ENCODE results near the gene SULT2B1. TPM values are rescaled to one million over a fixed set of nuclear protein-coding genes. Genes with fewer than 3 reads are reported as not detected.

The SULT2B1 gene
- total RNA-seq, 1 experiment from 2014 or later, result not detected

DNA sequence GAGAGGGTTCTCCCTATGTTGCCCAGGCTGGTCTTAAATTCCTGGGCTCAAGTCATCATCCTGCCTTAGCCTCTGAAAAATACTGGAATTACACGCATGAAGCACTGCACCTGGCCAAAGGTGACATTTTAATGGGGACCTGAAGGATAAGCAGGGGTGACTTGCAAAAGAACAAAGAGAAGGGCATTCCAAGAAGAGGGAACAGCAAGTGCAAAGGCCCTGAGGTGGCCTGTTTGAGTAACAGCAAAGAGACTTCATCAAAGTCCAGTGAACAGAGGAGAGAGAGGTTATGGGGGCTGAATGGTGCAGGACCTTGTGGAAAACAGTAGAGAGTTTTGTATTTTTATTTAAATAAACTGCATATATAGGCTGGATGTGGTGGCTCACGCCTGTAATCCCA is 89.9 kb downstream of the SULT2B1 start:
- DNase-seq (ENCODE audit: low spot score), result no peak
- in situ Hi-C loops (cut with HindIII; ENCODE audit: low sequenced_read_pairs), result no loop called here

DNA sequence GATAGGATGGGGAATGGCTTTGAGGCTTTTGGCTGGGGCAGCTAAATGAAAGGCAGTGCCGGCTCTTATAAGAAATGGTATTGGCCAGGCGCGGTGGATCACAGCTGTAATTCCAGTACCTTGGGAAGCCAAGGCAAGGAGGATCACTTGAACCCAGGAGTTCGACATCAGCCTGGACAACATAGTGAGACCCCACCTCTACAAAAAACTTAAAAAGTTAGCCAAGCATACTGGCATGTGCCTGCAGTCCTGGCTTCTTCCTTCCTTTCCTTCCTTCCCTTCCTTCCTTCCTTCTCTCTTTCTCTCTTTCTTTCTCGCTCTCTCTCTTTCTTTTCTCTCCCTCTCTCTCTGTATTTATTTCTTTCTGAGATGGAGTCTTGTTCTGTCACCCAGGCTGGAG is 90.9 kb downstream of the SULT2B1 start:
- in situ Hi-C loops (cut with HindIII; ENCODE audit: low sequenced_read_pairs), result no loop called here

DNA sequence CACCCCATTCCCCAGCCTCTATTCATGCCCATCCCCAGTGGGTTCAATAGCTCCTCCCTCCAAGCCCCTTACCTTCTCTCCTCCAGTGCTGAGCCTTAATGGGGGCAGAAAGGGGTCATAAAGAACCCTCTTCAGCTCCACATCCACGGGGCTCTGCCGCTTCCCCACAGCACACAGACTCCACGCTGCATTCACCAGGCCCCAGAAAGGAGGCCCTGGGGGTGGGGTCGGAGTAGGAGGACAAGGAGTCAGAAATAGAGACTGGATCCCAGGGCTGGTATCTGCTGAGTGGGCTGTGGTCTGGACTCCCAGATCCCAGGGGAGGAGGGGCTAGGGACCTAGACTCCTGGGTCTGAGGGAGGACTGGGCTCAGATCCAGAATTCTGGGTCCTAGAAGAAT is 92.4 kb downstream of the SULT2B1 start:
- in situ Hi-C loops (cut with HindIII; ENCODE audit: low sequenced_read_pairs), result no loop called here
- DNase-seq (ENCODE audit: low spot score), result no peak

More for the DNA sequence above, 90.9 kb downstream of the SULT2B1 start:
- DNase-seq (ENCODE audit: low spot score), result no peak

DNA sequence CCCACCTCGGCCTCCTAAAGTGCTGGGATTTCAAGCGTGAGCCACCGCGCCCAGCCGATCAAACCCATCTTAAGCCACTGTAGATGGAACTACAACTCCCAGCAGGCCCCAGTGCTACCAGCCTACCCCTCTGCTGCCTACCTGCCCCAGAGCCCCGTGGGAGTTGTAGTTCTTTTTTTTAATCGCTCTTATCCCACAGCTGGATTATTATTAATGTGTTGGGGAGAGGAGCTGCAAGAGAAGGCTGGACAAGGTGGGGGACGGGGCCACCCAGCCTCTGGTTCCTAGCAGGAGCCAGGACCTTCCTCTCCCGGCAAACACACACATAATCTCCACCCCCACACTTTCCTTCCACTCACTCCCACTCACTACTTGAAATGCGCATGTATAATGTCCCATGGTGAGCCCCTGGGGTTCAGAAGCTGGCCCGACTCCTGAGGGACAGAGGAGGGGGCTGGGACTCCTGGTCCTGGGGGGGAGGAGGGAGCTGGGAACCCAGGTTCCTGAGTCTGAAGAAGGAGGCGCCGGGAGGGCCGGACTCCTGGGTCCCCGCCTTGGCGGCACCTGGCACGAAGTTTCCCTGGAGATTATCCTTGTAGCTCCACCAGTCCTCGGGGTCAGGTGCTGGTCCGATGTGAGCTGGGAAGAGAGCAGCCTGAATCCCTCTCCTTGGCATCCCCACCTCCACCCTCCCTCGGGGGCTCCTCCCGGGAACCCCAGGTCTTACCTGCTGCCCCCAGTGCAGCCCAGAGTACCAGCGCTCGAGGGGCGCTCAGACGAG is 93.1 kb downstream of the SULT2B1 start:
- DNase-seq (ENCODE audit: low spot score), result peak; percentile 94
- in situ Hi-C loops (cut with HindIII; ENCODE audit: low sequenced_read_pairs), result no loop called here

DNA sequence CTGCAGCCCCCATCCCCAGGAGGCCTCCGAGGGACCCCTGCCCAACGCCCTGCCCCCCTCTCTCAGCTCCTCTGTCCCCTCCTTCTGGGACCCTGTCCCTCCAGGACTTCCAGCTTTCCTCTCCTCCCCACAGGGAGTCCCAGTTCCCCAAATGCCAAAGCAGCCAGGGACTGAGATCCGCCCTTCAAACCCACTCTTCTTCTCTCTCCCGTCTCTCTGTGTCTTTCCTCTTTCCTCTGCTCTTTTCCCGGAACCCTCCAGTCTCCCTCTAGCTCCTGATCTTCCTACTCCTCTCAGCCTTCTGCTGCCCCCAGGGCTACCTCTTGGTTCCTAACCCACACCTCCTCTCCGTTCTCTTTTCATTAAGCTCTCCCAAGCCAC is 93.6 kb downstream of the SULT2B1 start:
- in situ Hi-C loops (cut with HindIII; ENCODE audit: low sequenced_read_pairs), result no loop called here
- no peak for DNase-seq (ENCODE audit: low spot score)

DNA sequence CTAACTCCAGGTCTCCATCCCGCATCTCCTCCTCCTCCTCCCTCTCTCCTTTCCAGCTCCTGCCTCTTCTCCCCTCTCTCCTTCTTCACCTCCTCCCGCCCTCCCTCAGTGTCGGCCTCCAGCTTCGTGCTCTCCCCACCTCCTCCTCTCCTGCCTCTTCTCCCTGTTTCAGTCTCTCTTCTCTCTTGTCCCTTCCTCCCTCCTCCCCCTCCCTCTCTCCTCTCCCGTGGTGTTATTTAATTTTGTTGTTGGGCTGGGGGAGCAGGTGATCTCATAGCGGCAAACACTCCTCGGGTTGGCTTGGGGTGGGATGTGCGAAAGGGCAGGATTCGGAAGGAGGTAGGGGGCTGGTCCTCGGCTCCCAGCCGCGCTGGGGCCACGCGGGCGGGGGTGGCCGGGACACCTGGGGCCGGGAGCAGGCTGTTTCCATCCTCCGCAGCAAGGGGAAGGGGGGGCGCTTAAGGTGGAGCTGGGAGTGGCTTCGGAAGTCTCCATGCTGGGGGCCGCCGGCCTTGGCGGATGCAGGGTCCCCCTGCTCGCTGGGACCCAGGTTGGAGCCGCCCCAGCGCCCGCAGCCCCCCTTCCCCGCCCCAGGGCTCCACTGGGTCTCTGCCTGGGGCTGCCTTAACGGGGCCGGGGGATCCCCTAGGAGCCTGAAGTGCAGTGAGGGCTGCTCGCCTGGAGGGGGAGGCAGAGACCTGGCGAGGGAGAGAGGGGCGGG is 94.2 kb downstream of the SULT2B1 start, which contains the start of gene CA11:
TSS of gene CA11 (minus strand) at position 187 of the 721 bp plus-strand sequence. CDS start 555 bp downstream, outside the sequence.
- in situ Hi-C loops (cut with HindIII; ENCODE audit: low sequenced_read_pairs), result no loop called here

DNA sequence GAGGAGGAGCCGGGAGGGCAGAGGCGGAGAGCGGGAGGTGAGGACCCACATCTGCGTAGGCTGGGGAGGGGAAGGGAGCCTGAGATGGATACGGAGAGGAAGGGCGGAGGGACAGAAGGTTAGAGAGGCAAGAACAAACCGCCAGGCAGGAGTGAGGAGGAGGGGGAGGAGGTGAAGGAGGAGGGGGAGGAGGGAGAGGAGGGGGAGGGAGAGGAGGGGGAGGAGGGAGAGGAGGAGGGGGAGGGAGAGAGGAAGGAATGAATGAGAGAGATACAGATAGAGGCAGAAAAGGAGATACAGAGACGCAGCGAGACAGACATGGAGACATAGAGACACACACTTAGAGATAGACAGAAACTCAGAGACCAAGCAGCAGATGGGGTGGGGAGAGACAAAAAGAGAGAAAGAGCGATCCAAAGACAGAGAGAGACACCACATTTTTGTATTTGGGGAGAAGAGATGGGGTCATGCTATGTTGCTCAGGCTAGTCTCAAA is 94.8 kb downstream of the SULT2B1 start:
- in situ Hi-C loops (cut with HindIII; ENCODE audit: low sequenced_read_pairs), result no loop called here
- no peak for DNase-seq (ENCODE audit: low spot score)

More for the DNA sequence above, 94.2 kb downstream of the SULT2B1 start, which contains the start of gene CA11:
- peak; percentile 96 for DNase-seq (ENCODE audit: low spot score)

DNA sequence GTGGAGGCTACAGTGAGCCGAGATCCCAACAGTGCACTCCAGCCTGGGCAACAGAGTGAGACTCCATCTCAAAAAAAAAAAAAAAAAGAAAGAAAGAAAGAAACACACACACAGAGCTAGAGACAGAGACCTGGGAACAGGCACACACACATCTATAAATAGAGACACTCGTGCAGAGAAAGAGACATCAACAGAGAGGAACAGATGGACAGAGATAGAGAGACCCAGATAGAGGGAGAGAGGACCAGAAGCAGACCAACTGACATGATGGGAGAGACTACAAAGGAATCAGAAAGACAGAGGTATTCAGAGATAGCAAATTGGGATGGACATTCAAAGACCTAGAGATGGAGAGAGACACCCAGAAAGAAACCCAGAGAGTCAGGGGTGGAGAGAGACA is 96.2 kb downstream of the SULT2B1 start:
- in situ Hi-C loops (cut with HindIII; ENCODE audit: low sequenced_read_pairs), result no loop called here

More for the DNA sequence above, 96.2 kb downstream of the SULT2B1 start:
- DNase-seq (ENCODE audit: low spot score), result peak; percentile 87

Other genes with a start within 250 kb of the SULT2B1 start
- 73.8 and 83.8 TPM in 2 replicates for gene EMP3, start 226.6 kb upstream of the SULT2B1 start, total RNA-seq (2014; rRNA removed; shearing (Covaris generic))
- gene TMEM143, start 188.2 kb upstream of the SULT2B1 start, total RNA-seq (2014; rRNA removed; shearing (Covaris generic)), result 7.4 and 9.8 TPM in 2 replicates
- not detected in 2 replicates for gene SYNGR4, start 187.8 kb upstream of the SULT2B1 start, total RNA-seq (2014; rRNA removed; shearing (Covaris generic))
- gene KDELR1, start 160.6 kb upstream of the SULT2B1 start, total RNA-seq (2014; rRNA removed; shearing (Covaris generic)), result 137 and 145 TPM in 2 replicates
- 5.4 and 6.1 TPM in 2 replicates for gene GRIN2D, start 158.5 kb upstream of the SULT2B1 start, total RNA-seq (2014; rRNA removed; shearing (Covaris generic))
- gene GRWD1, start 106.2 kb upstream of the SULT2B1 start, total RNA-seq (2014; rRNA removed; shearing (Covaris generic)), result 87.9 and 99.8 TPM in 2 replicates
- gene KCNJ14, start 96.6 kb upstream of the SULT2B1 start, total RNA-seq (2014; rRNA removed; shearing (Covaris generic)), result 0.31 TPM in 1 of 2 replicates, not detected in the other
- 87.4 and 107 TPM in 2 replicates for gene CYTH2, start 82.8 kb upstream of the SULT2B1 start, total RNA-seq (2014; rRNA removed; shearing (Covaris generic))
- gene LMTK3, start 40.3 kb upstream of the SULT2B1 start, total RNA-seq (2014; rRNA removed; shearing (Covaris generic)), result 8.1 and 12.5 TPM in 2 replicates
- 0.55 TPM in 1 of 2 replicates, not detected in the other for gene SPACA4, start 54.6 kb downstream of the SULT2B1 start, total RNA-seq (2014; rRNA removed; shearing (Covaris generic))
- gene FAM83E, start 62.9 kb downstream of the SULT2B1 start, total RNA-seq (2014; rRNA removed; shearing (Covaris generic)), result 0.34 TPM in 1 of 2 replicates, not detected in the other
- 3,072 and 3,826 TPM in 2 replicates for gene RPL18, start 67.0 kb downstream of the SULT2B1 start, total RNA-seq (2014; rRNA removed; shearing (Covaris generic))
- 16.5 and 45.7 TPM in 2 replicates for gene SPHK2, start 67.3 kb downstream of the SULT2B1 start, total RNA-seq (2014; rRNA removed; shearing (Covaris generic))
- gene DBP, start 85.2 kb downstream of the SULT2B1 start, total RNA-seq (2014; rRNA removed; shearing (Covaris generic)), result 25.5 and 40.0 TPM in 2 replicates
- gene CA11, start 94.0 kb downstream of the SULT2B1 start, total RNA-seq (2014; rRNA removed; shearing (Covaris generic)), result 103 TPM in 2 replicates
- gene NTN5, start 120.8 kb downstream of the SULT2B1 start, total RNA-seq (2014; rRNA removed; shearing (Covaris generic)), result 1.3 TPM in 1 of 2 replicates, not detected in the other
- gene FUT2, start 143.8 kb downstream of the SULT2B1 start, total RNA-seq (2014; rRNA removed; shearing (Covaris generic)), result not detected in 2 replicates
- gene MAMSTR, start 167.6 kb downstream of the SULT2B1 start, total RNA-seq (2014; rRNA removed; shearing (Covaris generic)), result 0.37 and 1.5 TPM in 2 replicates
- 2.8 and 27.4 TPM in 2 replicates for gene RASIP1, start 188.4 kb downstream of the SULT2B1 start, total RNA-seq (2014; rRNA removed; shearing (Covaris generic))
- not detected in 2 replicates for gene IZUMO1, start 194.7 kb downstream of the SULT2B1 start, total RNA-seq (2014; rRNA removed; shearing (Covaris generic))
- not detected in 2 replicates for gene FUT1, start 200.5 kb downstream of the SULT2B1 start, total RNA-seq (2014; rRNA removed; shearing (Covaris generic))
- not detected in 2 replicates for gene FGF21, start 203.4 kb downstream of the SULT2B1 start, total RNA-seq (2014; rRNA removed; shearing (Covaris generic))

Data from G401 (cell line).